Activated naive CD4-positive, alpha-beta T cell treated with anti-CD3 and anti-CD28 coated beads for 36 hours (primary cell): ENCODE measurements around the gene TMEM266. TPM values are rescaled to one million over a fixed set of nuclear protein-coding genes. Genes with fewer than 3 reads are reported as not detected.

Experiments
- CTCF ChIA-PET: fragments of 350-600 bp; sonication (Branson Sonifier 250); formaldehyde crosslinking; loops from one replicate; lab custom pipeline; 2021; ENCODE audit warnings: antibody characterized with exemption; lab: Charles Lee
- DNase-seq: peaks from one replicate; pipeline ENCODE4 v3.0.0-alpha.2; 2020
- H3K27ac Mint-ChIP-seq: one replicate; pipeline ENCODE4 v1.8.0; 2021; ENCODE audit warnings: mild to moderate bottlenecking, mixed read lengths
- H3K27me3 Mint-ChIP-seq: one replicate; pipeline ENCODE4 v1.8.0; 2021; ENCODE audit warnings: low read depth, mixed read lengths
- H3K36me3 Mint-ChIP-seq: one replicate; pipeline ENCODE4 v1.8.0; 2021; ENCODE audit warnings: low read depth, mixed read lengths
- H3K4me1 Mint-ChIP-seq: one replicate; pipeline ENCODE4 v1.8.0; 2021; ENCODE audit warnings: low read depth, mixed read lengths
- H3K4me3 Mint-ChIP-seq: one replicate; pipeline ENCODE4 v1.8.0; 2021; ENCODE audit warnings: mild to moderate bottlenecking, moderate library complexity, mixed read lengths
- H3K9me3 Mint-ChIP-seq: one replicate; pipeline ENCODE4 v1.8.0; 2021; ENCODE audit warnings: mixed read lengths
- intact Hi-C: fragments of 100-400 bp; cut with micrococcal nuclease; formaldehyde crosslinking; loops from one replicate; pipeline ENCODE4 v1.15.1; 2023
- total RNA-seq, 2 experiments: library from RNA; stranded (reverse); gene quantifications; one replicate each; pipeline ENCODE4 v1.2.3, GENCODE V29; 2021

TMEM266 gene
- total RNA-seq, 2 experiments from 2014 or later = not detected

DNA sequence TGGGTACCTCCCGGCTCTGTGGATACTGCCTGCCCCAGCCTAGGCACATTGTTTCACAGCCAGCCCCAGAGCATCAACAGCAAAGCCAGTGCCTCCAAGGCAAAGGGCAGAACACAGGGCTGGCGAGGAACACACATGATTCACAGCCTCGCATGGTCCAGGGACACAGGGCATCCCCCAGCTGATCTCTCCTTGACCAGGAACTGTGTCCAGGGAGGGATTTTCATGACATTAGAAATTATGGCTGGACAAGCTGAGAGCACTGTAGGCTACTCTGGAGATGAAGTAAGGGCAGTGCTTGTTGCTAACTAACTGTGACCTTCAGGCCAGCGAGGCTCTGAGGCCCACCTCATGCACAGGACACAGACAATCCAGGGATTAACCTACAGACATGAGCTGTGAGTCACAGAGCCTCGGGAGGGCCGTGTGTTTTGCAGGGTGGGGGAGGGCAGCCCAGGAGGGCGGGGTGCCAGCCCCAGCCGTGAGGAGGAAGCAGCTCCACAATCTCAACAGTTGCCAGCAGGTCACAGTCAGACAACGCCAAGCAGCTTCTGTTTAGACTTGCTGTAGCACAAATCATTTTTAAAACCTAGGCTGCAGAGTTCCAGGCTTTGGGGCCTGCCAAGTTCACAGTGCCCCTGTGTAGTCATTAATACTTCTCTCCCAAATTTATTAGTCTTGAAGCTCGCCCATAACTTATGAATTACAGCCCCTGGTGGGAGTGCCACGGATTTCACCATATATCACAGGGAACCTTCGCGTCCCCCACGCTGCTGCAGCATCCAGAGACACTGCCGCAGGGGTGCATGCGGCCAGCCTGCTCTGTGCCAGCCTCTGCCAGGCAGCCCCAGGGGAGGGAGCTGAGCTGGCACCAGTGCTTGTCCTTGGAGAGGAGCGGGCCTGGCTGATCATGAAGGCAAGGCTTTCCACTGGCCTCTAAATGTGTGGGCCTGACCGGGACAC, 136.8 kb downstream of the TMEM266 start:
- Mint-ChIP-seq H3K4me1 (no peaks in the 10 kb centered on the region), H3K36me3 (no peaks in the 10 kb centered on the region), H3K27ac (no peak overlapping the region), H3K9me3 (no peaks in the 10 kb centered on the region), H3K27me3 (peaks cover 12% of the 10 kb centered on the region), H3K4me3 (no peak overlapping the region)
- DNase-seq = no peak
- intact Hi-C loops = no loop called here
- CTCF ChIA-PET = interaction anchor here (0.6 kb wide), 1 partner anchor 99 kb away, joined by 3 read pairs; no protein-coding TSS in a partner anchor

DNA sequence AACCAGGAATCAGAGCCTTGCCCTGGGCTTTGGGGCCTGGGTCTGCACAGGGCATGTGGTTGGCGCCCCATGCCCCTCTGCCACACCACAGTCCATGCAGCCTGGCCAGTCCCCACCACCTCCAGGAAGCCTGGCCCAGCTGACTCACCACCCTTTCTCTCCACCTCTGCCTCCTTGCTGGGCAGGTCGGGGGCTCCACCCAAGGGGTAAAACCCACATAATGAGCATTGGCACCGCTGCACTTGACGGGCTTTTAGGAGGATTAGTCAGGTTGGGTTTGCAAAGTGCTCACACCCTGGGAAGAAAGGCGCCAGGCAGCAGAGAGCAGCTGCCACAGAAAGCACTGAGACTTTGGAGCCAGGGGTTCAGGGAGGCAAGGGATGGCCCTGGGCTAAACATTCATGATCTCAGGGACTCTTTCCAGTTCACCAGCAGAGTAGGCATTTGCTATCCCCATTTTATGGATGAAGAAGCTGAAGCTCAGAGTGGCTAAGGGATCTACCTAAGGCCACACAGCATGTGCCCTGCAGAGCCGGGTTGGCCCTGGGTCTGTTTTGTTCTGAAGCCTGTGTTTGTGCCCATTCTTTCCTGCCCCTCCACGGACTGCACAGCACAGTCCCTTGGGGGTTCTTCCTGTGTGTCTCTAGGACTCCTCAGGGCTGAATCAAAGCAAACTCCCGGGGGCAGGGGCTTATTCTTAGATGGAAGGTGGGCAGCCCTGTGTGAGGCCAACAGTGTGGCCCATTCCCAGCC, 138.1 kb downstream of the TMEM266 start:
- Mint-ChIP-seq H3K4me3 (no peak overlapping the region), H3K9me3 (no peaks in the 10 kb centered on the region), H3K4me1 (no peaks in the 10 kb centered on the region), H3K36me3 (no peaks in the 10 kb centered on the region), H3K27me3 (peaks cover 3% of the 10 kb centered on the region), H3K27ac (no peak overlapping the region)
- intact Hi-C loops = no loop called here
- CTCF ChIA-PET = no interaction called here
- DNase-seq = peak; percentile 19

DNA sequence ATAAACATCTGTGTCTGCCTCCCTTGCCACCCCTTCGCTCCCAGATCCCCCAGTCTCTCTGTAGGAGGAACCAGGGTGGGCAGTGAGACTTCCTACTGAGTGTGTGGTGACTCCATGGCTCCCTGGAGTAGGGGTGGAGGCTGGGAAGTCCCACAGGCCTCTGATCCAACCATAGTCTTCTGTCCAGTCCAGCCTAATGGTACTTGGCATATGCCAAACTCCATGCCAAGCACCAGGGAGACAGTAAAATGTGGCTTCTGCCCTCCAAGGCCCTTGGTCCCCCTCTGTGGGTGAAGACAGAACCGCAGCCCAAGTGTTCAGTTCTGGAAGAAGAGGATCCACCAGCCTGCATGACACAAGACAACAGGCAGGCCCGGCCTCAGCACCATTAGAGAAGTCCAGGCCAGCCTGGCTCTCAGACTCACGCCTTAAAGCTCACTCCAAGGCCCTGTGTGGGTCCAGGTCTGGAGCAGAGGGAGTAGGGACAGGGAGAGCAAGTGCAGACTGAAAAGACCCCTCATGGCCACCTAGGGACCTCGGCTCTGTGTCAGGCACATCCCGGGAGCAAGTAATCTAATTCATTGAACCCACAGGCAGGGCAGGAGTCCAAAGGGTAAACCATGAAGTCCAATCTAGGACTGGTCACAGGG, 138.8 kb downstream of the TMEM266 start:
- Mint-ChIP-seq H3K27ac (no peak overlapping the region), H3K27me3 (peaks cover 3% of the 10 kb centered on the region), H3K4me3 (no peak overlapping the region), H3K9me3 (no peaks in the 10 kb centered on the region), H3K36me3 (no peaks in the 10 kb centered on the region), H3K4me1 (no peaks in the 10 kb centered on the region)
- DNase-seq = no peak
- CTCF ChIA-PET = interaction anchor here (0.8 kb wide), 1 partner anchor 8 kb away, joined by 3 read pairs; no protein-coding TSS in a partner anchor
- intact Hi-C loops = no loop called here

DNA sequence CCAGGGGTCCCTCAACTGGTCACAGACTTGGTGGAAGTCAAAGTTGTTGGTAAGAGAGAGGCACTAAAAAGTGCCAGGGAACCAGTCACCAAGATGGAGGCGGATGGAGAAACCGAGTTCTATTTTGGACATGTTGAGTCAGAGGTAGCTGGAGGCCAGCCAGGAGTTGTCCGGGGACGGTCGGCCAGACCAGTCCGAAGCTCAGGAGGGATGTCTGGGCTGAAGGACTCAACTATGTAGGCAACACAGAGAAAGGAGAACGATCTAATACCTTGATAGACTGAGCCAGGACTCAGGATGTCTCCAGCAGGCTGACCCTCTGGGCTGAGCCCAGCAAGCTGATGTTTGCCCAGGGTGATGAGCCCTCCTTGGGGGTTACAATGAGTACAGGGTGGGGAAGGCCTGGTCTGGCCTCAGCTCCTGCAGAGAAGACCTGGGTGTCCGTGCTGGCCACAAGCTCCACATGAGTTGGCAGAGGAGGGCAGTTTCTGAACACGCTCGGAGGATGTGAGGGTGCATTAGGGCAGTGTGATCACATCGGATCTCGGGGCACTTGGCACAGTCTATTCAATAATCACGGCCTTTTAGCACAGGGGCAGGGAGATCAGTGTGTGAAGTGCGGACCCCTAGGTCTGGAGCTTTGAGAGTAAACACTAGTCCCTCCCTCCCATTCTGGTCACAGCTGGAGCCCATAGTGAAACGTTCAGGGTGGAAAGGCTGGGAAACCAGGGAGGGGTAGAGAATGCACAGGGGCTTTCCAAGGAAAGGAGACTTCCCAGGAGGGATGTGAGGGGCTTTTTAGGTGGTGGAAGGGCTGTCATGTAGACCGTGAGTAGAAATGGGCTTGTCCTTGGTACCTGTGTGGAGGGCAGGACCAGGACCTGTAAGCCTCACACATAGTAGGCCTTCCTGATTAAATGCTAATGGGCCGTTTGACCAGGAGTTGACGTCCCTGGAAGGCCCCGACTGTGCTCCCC, 139.6 kb downstream of the TMEM266 start:
- intact Hi-C loops = no loop called here
- Mint-ChIP-seq H3K4me1 (no peaks in the 10 kb centered on the region), H3K9me3 (no peaks in the 10 kb centered on the region), H3K36me3 (no peaks in the 10 kb centered on the region), H3K27ac (no peak overlapping the region), H3K27me3 (no peaks in the 10 kb centered on the region), H3K4me3 (no peak overlapping the region)
- DNase-seq = no peak
- CTCF ChIA-PET = interaction anchor here (0.8 kb wide), 1 partner anchor 8 kb away, joined by 3 read pairs; no protein-coding TSS in a partner anchor

DNA sequence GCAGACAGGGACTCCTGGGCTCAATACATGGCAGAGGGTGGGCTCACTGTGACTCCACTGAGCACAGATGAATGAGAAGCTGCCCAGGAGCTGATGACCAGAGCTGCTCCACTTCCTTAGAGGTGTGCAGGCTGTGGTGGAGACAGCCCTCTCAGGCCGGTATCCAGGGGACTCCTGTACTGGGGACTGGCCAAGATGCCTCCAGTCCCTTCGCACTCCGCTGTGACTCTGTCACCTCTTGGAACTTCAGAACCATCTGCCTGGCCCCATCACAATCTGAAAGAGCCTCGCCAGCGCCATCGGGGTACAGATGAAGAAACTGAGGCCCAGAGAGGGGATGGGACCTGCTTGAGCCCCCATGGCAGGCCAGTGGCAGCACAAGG, 140.3 kb downstream of the TMEM266 start:
- DNase-seq = no peak
- CTCF ChIA-PET = no interaction called here
- Mint-ChIP-seq H3K4me3 (no peak overlapping the region), H3K9me3 (no peaks in the 10 kb centered on the region), H3K36me3 (no peaks in the 10 kb centered on the region), H3K27me3 (no peaks in the 10 kb centered on the region), H3K4me1 (no peaks in the 10 kb centered on the region), H3K27ac (no peak overlapping the region)
- intact Hi-C loops = no loop called here

DNA sequence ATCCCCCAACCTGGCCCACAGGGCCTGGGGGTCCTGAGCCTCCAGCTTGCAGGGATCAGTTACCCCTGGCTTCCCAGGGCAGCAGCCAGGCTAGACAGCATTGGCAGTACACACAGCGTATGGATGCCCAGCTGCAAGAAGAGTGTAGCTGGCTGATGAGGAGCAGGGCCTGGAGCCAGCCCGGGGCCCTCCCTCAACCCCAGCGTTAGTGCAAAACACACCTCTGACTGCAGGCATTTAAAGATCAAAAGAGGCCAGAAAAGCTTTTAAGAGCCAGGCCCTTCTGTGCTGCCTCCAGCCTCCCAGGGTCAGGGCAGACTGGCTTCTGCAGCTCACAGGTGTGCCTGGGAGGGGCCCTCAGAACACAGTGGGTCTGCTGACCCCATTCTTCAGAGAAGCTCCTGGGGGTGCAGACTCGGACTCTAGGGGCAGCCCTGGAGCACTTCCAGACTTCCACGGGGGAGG, 140.9 kb downstream of the TMEM266 start:
- no peaks in the 10 kb centered on the region for H3K36me3 Mint-ChIP-seq
- H3K27me3 Mint-ChIP-seq = no peaks in the 10 kb centered on the region
- CTCF ChIA-PET = no interaction called here
- no peaks in the 10 kb centered on the region for H3K4me1 Mint-ChIP-seq
- intact Hi-C loops = no loop called here
- no peaks in the 10 kb centered on the region for H3K9me3 Mint-ChIP-seq
- no peak overlapping the region for H3K4me3 Mint-ChIP-seq
- no peak overlapping the region for H3K27ac Mint-ChIP-seq
- no peak for DNase-seq

DNA sequence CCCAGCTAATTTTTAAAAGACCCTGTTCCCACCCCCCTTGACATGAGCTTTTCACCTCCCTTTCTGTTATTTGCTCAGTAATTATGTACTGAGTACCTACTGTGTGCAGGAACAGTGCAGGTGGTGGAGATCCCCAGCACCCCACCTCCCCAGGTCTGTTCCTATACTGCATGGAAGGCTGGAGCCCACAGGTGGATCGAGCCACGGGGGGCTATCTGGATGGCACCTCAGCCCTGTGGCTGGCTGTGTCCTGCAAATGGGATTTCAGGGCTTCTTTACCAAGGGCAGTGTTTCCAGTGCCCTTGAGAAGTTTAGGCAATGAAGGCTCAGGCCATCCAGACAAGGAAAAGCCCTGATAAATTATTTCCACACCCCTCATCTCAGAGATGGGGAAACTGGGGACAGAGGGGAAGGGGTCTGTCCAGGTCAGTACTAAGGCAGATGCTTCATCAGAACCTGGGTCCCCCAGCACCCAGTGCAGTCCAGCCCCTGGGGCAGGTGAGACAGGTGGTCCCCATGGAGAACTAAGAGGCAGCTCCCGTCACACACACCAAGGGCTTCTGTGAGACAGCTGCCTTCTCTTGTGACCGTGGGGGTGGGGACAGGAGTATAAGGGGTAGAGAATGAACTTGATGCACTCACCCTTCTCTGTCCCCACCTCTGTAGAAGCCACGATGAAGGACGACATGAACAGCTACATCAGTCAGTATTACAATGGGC, 141.9 kb downstream of the TMEM266 start:
- Mint-ChIP-seq H3K4me1 (no peaks in the 10 kb centered on the region), H3K36me3 (no peaks in the 10 kb centered on the region), H3K27me3 (no peaks in the 10 kb centered on the region), H3K9me3 (no peaks in the 10 kb centered on the region), H3K27ac (no peak overlapping the region), H3K4me3 (no peak overlapping the region)
- DNase-seq = no peak
- intact Hi-C loops = no loop called here
- CTCF ChIA-PET = no interaction called here

DNA sequence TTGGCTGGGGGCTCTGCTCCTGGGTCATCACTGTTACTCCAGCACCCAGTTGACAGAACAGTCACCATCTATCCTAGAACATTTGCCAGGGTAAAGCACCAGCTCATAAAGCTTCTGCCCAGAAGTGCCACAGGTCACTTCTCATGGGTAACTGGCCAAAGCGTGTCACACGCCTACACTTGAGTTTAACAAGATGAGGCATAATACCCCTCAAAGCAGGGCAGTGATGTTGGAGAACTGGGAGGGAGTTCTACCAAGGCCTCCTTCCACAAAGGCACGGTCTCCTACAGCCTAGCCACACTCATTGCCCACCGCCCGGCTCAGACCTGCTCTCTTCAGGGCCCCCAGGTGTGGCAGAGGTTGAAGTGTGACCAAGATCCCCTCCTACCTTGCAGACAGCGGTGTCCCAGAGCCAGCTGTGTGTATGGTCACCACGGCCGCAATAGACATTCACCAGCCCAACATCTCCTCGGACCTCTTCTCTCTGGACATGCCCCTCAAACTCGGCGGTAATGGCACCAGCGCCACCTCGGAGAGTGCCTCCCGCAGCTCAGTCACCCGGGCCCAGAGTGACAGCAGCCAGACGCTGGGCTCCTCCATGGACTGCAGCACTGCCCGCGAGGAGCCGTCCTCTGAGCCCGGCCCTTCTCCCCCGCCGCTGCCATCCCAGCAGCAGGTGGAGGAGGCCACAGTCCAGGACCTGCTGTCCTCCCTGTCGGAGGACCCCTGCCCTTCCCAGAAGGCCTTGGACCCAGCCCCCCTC, 143.7 kb downstream of the TMEM266 start:
- intact Hi-C loops = no loop called here
- no peaks in the 10 kb centered on the region for H3K9me3 Mint-ChIP-seq
- H3K4me3 Mint-ChIP-seq = no peak overlapping the region

DNA sequence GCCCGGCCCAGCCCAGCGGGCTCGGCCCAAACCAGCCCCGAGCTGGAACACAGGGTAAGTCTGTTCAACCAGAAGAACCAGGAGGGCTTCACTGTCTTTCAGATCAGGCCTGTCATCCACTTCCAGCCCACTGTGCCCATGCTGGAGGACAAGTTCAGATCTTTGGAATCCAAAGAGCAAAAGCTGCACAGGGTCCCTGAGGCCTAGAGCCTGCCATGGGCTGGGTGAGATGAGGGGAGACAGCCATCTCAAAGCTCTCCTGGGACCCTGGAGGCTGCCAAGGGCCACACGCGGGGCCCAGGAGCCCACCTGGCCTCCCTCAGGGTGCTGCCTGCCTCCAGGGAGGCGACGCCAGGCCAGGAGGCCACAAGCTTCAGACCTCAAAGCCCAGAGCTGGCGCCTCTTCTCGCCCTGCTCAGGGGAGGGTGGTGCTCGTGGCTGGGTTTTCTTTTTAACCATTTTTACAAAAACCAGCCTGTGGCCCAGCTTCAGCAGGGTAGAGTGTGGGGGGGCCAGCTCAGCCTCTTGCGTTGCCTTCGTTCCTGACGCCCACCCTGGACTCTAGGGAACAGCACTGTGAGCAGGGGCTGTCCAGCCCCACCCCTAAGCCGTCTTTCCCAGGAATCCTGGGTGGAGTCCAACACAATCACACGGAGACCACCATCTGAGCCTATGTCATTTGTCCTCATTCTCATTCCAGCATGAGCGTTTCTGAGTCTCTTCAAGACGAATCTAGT, 144.5 kb downstream of the TMEM266 start:
- Mint-ChIP-seq H3K27me3 (no peaks in the 10 kb centered on the region), H3K36me3 (peaks cover 5% of the 10 kb centered on the region), H3K4me3 (no peak overlapping the region), H3K27ac (no peak overlapping the region), H3K4me1 (peaks cover 4% of the 10 kb centered on the region), H3K9me3 (no peaks in the 10 kb centered on the region)
- CTCF ChIA-PET = interaction anchor here (0.7 kb wide), 1 partner anchor 24 kb away, joined by 3 read pairs; no protein-coding TSS in a partner anchor
- DNase-seq = no peak
- intact Hi-C loops = no loop called here

More for the DNA sequence above, 143.7 kb downstream of the TMEM266 start:
- no peak for DNase-seq
- Mint-ChIP-seq H3K36me3 (peaks cover 4% of the 10 kb centered on the region), H3K4me1 (no peaks in the 10 kb centered on the region), H3K27ac (no peak overlapping the region), H3K27me3 (no peaks in the 10 kb centered on the region)
- CTCF ChIA-PET = no interaction called here

DNA sequence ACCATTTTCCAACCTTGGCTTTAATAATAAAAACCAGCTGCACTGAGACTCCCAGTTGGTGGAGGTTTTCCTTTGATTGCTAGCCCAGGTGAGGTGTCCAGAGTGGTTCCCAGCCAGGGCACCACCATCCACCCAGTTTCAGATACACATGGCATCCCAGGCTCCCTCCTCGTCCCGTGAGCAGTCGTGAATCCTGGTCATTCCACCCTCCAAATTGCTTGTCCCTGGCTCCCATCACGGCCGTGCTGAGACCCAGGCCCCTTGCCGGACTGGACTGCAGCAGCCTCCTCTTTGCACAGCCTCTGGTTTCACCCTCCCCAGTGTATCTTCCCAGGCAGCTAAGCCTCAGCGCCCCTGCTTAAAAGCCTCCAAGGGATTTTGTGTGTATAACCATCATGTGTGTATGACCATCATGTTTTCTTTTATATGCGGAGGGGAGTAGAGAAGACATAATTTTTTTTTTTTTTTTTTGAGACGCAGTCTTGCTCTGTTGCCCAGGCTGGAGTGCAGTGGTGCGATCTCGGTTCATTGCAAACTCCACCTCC, 145.2 kb downstream of the TMEM266 start:
- no peak overlapping the region for H3K27ac Mint-ChIP-seq
- peaks cover 4% of the 10 kb centered on the region for H3K4me1 Mint-ChIP-seq
- intact Hi-C loops = no loop called here
- no peak for DNase-seq
- H3K27me3 Mint-ChIP-seq = no peaks in the 10 kb centered on the region
- no peak overlapping the region for H3K4me3 Mint-ChIP-seq
- peaks cover 5% of the 10 kb centered on the region for H3K36me3 Mint-ChIP-seq
- CTCF ChIA-PET = interaction anchor here (0.6 to 0.7 kb wide), 2 partner anchors 23 to 386 kb away, joined by 3 read pairs; no protein-coding TSS in a partner anchor
- no peaks in the 10 kb centered on the region for H3K9me3 Mint-ChIP-seq
